GM12874 (cell line): ENCODE measurements around the gene RAP2A.

Experiments used
- TF ChIP-seq, protein P1 (sequence below): IDR thresholded peaks from 2 replicates; pipeline ENCODE4 v1.5.1; 2011; ENCODE audit warnings: low read depth, mild to moderate bottlenecking, control low read depth, low read length, moderate library complexity; ENCODE audit not compliant: insufficient read depth

RAP2A gene

DNA sequence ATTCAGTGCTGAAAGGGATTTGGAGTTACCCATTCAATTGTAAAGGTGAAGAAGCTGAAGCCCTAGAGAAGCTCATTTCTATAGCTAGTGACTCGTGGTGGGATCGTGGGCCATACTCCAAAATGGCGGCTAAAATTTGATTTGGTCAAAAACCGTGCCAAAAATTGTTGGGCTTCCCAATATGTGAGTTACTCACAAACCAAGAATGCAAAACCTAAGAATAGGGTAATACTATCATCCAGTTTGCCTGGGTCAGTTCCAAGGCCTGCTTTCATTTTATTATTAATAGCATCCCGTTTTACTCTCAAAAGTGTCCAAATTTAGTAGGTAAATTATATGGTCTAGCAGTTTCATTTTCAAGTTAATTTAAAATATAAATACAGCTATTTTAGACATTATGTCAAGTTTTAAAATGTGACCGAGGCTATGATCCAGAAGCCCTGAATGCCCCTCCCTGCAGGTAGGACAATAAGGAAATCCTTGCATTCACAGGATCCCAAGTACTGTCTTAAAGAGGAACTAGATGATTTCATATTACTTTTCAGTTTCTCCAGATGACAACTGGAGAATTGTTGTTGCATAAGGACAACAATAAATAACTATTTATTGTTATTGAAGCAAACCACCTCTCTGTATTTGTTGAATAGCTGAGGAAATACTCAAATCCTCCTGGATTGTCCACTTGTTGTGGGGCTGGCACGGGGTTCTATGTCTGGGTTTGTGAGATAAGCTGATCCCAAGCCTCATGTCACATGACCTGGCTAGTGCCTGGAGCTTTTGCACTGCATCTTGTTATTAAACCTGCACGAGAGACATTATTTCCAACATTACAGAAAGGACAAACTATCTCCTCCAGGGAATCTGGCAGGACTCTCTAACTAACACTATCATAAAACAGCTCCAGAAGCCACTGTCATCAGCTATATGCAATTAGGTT is 11.6 kb upstream of the RAP2A start:
- TF ChIP-seq, protein P1, sequence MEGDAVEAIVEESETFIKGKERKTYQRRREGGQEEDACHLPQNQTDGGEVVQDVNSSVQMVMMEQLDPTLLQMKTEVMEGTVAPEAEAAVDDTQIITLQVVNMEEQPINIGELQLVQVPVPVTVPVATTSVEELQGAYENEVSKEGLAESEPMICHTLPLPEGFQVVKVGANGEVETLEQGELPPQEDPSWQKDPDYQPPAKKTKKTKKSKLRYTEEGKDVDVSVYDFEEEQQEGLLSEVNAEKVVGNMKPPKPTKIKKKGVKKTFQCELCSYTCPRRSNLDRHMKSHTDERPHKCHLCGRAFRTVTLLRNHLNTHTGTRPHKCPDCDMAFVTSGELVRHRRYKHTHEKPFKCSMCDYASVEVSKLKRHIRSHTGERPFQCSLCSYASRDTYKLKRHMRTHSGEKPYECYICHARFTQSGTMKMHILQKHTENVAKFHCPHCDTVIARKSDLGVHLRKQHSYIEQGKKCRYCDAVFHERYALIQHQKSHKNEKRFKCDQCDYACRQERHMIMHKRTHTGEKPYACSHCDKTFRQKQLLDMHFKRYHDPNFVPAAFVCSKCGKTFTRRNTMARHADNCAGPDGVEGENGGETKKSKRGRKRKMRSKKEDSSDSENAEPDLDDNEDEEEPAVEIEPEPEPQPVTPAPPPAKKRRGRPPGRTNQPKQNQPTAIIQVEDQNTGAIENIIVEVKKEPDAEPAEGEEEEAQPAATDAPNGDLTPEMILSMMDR = no peak

- TF ChIP-seq, protein P1 = no peak
These were observed 10.5 kb upstream of the RAP2A start for GRCh38 chr13:97423300-97424045.

DNA sequence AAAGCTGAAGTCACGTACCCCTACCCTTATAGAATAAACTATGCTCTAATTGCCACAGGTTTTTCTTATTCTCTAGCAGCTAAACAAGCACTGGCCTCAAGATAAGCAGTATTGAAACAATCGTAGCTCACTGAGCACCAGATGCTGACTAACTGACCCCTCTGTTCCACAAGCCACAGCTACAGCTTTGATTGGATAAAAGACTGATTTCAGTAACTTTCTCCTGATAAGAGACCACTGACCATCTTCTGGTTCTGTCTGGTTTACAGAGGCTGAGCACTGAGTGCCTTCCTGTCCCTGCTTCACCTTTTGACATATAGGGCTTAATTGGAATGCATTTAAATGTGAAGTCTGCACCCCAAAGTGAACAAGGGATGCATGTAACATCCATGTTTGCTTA is 8.4 kb upstream of the RAP2A start:
- TF ChIP-seq, protein P1 = no peak

- TF ChIP-seq, protein P1 = no peak
These were observed 7.3 kb upstream of the RAP2A start for GRCh38 chr13:97426695-97427094.

GRCh38 chr13:97429681-97430081 is 4.3 kb upstream of the RAP2A start:
- TF ChIP-seq, protein P1 = no peak

DNA sequence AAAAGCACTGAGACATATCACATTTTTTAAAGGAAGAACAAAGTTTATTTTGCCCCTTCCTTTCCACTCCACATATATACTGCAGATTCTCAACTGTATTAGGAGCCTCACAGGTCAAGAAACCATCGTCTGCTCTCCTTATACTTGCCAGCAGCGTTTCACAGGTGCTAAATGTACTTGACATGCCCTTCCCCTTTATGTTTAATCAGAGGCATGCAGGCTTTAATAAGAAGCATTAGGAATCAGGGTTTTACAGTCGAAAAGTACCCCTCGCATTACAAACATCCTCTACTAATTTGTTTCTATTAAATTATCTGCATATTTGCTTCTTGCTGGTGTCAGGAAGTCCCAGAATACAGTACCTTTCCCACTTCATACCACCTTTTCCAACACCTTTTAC is 3.7 kb upstream of the RAP2A start:
- TF ChIP-seq, protein P1 = no peak

DNA sequence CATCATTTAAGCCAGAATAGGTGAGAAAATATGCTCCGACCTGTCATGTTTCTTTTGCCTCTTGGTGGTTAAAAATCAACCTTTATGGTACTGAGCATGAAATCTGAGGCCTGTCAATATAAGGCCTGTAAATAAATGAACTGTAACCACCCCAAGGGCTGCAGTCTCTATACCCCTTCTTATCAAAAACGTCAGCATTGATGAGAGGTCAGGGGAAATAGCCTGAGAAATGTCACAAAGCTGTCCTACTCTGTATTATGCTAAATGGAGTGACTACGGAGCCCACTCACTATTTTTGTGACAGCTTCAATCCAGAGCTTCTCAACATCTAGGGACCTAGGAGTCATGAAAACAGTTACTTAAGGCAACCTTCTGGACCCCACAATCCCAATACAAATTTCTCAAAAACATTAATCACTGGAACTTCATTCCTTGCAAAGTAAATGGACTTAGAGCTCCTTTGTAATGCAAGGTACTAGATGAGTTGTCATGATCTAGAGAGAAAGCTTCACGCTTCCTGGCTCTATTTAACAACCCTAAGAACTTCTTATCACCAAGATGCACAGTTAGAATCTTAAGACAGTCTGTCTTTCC is 2.7 kb upstream of the RAP2A start:
- TF ChIP-seq, protein P1 = no peak
